Measurements from ENCODE around the gene PKM. TPM values are rescaled to one million over a fixed set of nuclear protein-coding genes. Genes with fewer than 3 reads are reported as not detected.
"Not testable (repeated sequence)": the region's sequence is repeated elsewhere in the genome, so short reads cannot be mapped to it uniquely, and the experiment has no call there.

The PKM gene
- total RNA-seq, 4 donors from 2014 or later = 343 to 646 (median 543) TPM

DNA sequence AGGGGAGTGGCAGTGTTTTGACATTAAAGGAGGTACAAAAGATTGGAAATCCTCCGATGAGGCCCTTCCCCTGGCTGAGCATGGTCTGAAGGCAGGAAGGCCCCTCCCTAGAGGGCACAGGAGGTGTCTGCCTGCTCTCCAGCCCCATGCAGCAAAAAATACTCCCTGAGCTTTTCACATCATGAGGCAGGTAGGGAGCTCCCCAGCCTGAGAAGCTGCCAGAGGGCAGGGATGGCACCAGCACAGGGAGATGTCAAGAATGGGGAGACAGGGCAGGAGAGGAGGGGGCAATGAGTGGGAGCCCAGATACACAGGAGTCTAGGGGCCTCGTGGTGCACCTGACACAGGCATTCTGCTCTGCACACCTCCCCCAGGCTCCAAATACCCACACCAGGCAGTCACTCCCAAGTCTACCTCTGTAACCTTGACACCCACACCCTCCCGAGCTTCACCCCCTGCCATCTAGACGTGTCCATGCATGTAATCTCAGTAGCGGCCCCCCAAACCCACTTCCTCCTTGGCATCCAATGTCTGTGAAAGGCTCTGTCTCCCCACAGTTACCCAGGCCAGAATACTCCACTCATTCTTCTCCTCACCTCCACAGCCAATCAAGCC is 56.3 kb downstream of the PKM start:
- Histone ChIP-seq H3K27me3 (peaks cover 25% of the 10 kb centered on the region), H3K9me3 (no peaks in the 10 kb centered on the region), H3K27ac (no peak overlapping the region), H3K36me3 (no peaks in the 10 kb centered on the region), H3K4me3 (no peak overlapping the region), H3K4me1 (peaks cover 0 to 5% (median 0%) of the 10 kb centered on the region in 3 donors)
- WGBS, 2 donors (ENCODE audit: low coverage in 1 of 2) = 65 to 78% methylated on average over 3 to 5 of the region's 5 CpGs
- no peak for ATAC-seq
- no peak for TF ChIP-seq POLR2AphosphoS5 (IDR thresholded peaks at IDR 0.05)
- TF ChIP-seq POLR2A (IDR thresholded peaks at IDR 0.05) = no peak
- no peak for TF ChIP-seq EP300 (IDR thresholded peaks at IDR 0.05)
- TF ChIP-seq, protein P1, sequence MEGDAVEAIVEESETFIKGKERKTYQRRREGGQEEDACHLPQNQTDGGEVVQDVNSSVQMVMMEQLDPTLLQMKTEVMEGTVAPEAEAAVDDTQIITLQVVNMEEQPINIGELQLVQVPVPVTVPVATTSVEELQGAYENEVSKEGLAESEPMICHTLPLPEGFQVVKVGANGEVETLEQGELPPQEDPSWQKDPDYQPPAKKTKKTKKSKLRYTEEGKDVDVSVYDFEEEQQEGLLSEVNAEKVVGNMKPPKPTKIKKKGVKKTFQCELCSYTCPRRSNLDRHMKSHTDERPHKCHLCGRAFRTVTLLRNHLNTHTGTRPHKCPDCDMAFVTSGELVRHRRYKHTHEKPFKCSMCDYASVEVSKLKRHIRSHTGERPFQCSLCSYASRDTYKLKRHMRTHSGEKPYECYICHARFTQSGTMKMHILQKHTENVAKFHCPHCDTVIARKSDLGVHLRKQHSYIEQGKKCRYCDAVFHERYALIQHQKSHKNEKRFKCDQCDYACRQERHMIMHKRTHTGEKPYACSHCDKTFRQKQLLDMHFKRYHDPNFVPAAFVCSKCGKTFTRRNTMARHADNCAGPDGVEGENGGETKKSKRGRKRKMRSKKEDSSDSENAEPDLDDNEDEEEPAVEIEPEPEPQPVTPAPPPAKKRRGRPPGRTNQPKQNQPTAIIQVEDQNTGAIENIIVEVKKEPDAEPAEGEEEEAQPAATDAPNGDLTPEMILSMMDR (IDR thresholded peaks at IDR 0.05) = no peak

DNA sequence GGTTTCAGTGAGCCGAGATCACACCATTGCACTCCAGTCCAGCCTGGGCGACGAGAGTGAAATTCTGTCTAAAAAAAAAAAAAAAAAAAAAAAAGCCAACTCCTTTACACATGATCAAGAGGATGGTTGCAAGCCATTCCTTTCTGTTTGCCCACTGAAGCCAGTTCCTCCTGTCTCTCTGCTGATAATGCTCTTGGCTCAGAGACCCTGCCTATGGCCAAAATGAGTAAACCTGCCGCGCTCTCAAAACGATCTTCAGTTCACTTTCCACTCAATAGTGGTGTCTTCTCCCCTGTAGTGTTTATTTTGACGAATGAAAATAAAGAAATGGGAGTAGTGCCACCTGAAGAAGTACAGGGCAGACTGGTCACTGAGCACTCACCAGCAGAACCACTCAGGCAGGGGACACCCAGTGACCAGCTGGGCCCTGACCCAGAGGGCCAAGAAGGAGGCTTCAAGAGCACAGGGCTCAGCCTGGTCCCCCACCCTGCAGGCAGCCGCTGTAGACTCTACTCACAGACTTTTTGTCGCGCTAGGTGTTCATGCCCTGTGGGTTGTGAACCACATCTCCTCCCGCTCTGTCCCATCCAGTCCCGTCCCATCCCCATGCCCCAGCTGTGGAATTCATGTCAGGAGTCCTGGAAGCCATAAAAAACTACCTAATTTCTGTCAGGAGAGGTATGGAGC is 57.0 kb downstream of the PKM start:
- 40% methylated on average over 1 of the region's 12 CpGs; no CpG with 5 or more reads in 1 of the 2 donors for WGBS, 2 donors (ENCODE audit: low coverage in 1 of 2)
- no peak for ATAC-seq
- no peaks in the 10 kb centered on the region for H3K4me1 ChIP-seq
- no peak overlapping the region for H3K27ac ChIP-seq
- peaks cover 18% of the 10 kb centered on the region for H3K27me3 ChIP-seq
- no peak overlapping the region for H3K4me3 ChIP-seq
- H3K9me3 ChIP-seq = no peaks in the 10 kb centered on the region
- TF ChIP-seq POLR2AphosphoS5 (IDR thresholded peaks at IDR 0.05) (no peak), POLR2A (IDR thresholded peaks at IDR 0.05) (no peak), EP300 (IDR thresholded peaks at IDR 0.05) (no peak)
- TF ChIP-seq, protein P1 (IDR thresholded peaks at IDR 0.05) = no peak
- no peaks in the 10 kb centered on the region for H3K36me3 ChIP-seq

DNA sequence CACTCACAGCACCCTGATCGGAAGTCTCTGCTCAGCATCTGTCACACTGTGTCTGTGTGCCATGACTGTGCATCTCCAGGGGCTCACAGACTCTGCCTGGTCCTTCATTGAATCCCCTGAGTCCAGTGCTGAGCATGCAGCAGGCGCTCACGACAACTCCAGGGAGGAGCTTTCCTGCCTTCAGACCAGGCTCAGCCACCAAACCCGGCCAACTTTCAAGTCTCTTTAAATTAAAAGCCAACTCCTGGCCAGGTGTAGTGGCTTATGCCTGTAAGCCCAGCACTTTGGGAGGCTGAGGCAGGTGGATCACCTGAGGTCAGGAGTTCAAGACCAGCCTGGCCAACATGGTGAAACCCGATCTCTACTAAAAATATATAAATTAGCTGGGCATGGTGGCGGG is 57.6 kb downstream of the PKM start:
- no peak for TF ChIP-seq EP300 (IDR thresholded peaks at IDR 0.05)
- TF ChIP-seq POLR2AphosphoS5 (IDR thresholded peaks at IDR 0.05) = no peak
- no peak for TF ChIP-seq POLR2A (IDR thresholded peaks at IDR 0.05)
- TF ChIP-seq, protein P1 (IDR thresholded peaks at IDR 0.05) = no peak
- H3K27ac ChIP-seq = no peak overlapping the region
- H3K36me3 ChIP-seq = no peaks in the 10 kb centered on the region
- WGBS, 2 donors (ENCODE audit: low coverage in 1 of 2) = 76% methylated on average over 2 of the region's 6 CpGs; no CpG with 5 or more reads in 1 of the 2 donors
- H3K4me3 ChIP-seq = no peak overlapping the region
- ATAC-seq = no peak
- no peaks in the 10 kb centered on the region for H3K4me1 ChIP-seq
- H3K27me3 ChIP-seq = peaks cover 18% of the 10 kb centered on the region
- H3K9me3 ChIP-seq = no peaks in the 10 kb centered on the region

DNA sequence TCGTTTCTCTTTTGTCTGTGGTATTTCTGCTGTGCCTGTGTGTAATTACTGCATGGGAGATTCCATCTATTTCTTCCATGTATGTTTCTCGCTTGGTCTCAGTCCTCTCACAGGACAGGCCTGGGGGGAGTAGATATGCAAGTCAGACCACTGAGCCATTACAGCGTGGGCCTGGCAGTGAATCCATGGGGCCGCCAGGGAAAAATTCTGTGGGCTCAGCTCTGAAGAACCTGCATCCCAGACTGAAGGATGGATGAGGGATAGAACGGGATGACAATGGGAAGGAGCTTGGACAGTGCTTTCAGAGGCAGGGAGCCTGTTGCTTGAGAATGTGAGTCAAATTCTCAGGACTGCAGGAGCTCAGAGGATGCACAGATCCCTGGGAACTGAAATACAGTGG is 58.2 kb downstream of the PKM start:
- peaks cover 18% of the 10 kb centered on the region for H3K27me3 ChIP-seq
- 58 to 60% methylated on average over 1 to 2 of the region's 5 CpGs for WGBS, 2 donors (ENCODE audit: low coverage in 1 of 2)
- TF ChIP-seq POLR2AphosphoS5 (IDR thresholded peaks at IDR 0.05) (no peak), POLR2A (IDR thresholded peaks at IDR 0.05) (no peak), EP300 (IDR thresholded peaks at IDR 0.05) (no peak)
- TF ChIP-seq, protein P1 (IDR thresholded peaks at IDR 0.05) = no peak
- no peaks in the 10 kb centered on the region for H3K4me1 ChIP-seq
- H3K9me3 ChIP-seq = no peaks in the 10 kb centered on the region
- no peak for ATAC-seq
- no peak overlapping the region for H3K27ac ChIP-seq
- H3K36me3 ChIP-seq = no peaks in the 10 kb centered on the region
- no peak overlapping the region for H3K4me3 ChIP-seq

DNA sequence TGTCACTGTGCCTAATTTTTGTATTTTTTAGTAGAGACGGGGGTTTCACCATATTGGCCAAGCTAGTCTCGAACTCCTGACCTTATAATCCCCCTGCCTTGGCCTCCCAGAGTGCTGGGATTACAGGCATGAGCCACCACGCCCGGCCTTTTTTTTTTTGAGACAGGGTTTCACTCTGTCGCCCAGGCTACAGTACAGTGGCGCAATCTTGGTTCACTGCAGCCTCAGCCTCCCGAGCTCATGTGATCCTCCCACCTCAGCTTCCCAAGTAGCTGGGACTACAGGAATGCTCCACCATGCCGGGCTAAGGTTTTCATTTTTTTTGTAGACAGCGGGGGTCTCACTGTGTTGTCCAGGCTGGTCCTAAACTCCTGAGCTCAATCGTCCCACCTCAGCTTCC is 59.0 kb downstream of the PKM start:
- H3K9me3 ChIP-seq, H3K36me3 ChIP-seq, H3K4me1 ChIP-seq, ATAC-seq, H3K27ac ChIP-seq, H3K4me3 ChIP-seq: not testable (repeated sequence)
- H3K27me3 ChIP-seq = peaks cover 24% of the 10 kb centered on the region
- WGBS, 2 donors (ENCODE audit: low coverage in 1 of 2) = 85 to 93% methylated on average over 5 to 9 of the region's 10 CpGs

Measured in gastroesophageal sphincter (tissue), 4 donors.